ENCODE data around the gene SIX2. TPM values are rescaled to one million over a fixed set of nuclear protein-coding genes. Genes with fewer than 3 reads are reported as not detected.

SIX2 gene
- total and polyA plus RNA-seq, 2 donors (not counting 1 experiment from before 2014, with no cell fraction given) = 0.03 TPM; not detected in 1

DNA sequence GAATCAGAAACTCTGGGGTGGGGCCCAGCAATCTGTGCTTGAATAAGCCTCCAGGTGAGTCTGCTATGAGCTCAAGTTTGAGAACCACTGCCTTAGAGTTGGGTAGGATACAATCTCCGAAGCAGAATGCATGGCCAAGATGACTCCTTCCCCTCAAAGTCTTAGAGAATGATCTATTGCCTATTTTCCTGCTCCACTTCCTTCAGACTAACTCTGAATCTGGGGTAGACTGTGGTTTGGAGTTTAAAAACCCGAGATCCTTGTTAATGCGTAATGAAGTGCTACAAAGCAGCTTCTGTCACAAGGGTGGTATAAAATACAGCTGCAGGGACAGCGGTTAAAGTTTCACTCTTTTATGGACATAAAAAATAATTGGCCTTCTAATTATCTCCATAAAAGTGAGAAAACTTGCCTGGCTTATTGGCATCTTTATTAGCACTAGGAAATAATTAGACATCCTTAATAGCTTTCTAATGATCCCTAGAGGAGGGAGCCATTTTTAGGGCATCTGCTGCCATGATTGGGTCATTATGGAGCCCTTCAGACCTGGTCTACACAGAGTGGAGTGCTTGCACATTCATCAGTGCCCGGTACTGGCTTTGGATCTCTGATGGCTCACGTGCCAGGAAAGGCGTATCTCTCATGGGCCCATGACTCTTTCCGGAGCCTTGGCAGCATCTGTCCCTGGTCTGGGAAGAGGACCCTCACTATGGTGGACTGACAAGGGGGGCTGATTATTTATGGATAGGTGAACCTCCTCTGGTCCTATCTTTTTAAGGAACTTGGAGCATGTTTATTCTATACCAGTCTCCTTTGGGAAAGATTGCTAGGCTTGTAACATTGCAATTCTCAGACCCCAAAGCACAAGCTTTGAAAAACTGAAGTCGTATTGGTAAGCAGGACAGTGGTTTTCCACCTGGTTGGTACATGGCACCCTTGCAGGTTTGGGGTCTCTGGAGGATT, 28.2 kb downstream of the SIX2 start:
- no peak overlapping the region for H3K4me2 ChIP-seq (ENCODE audit: extremely low read depth, insufficient read depth, low read length)
- H2AFZ ChIP-seq (ENCODE audit: low read length) = no peak overlapping the region
- H3K4me3 ChIP-seq (replicated peaks in 1 of 4; ENCODE audit: control extremely low read depth in 1 of 4, insufficient read depth in 1 of 4, low read depth in 3 of 4, low read length in 4 of 4) = no peak overlapping the region
- H3K9ac ChIP-seq (ENCODE audit: insufficient read depth, low read length) = no peak overlapping the region
- TF ChIP-seq, protein P1, sequence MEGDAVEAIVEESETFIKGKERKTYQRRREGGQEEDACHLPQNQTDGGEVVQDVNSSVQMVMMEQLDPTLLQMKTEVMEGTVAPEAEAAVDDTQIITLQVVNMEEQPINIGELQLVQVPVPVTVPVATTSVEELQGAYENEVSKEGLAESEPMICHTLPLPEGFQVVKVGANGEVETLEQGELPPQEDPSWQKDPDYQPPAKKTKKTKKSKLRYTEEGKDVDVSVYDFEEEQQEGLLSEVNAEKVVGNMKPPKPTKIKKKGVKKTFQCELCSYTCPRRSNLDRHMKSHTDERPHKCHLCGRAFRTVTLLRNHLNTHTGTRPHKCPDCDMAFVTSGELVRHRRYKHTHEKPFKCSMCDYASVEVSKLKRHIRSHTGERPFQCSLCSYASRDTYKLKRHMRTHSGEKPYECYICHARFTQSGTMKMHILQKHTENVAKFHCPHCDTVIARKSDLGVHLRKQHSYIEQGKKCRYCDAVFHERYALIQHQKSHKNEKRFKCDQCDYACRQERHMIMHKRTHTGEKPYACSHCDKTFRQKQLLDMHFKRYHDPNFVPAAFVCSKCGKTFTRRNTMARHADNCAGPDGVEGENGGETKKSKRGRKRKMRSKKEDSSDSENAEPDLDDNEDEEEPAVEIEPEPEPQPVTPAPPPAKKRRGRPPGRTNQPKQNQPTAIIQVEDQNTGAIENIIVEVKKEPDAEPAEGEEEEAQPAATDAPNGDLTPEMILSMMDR (conservative IDR thresholded peaks at IDR 0.05 in 1 of 2, IDR thresholded peaks at IDR 0.05 in 1 of 2; ENCODE audit: low read depth in 1 of 2, low read length in 2 of 2) = no peak
- TF ChIP-seq EZH2 (IDR thresholded peaks at IDR 0.05; ENCODE audit: low read length, missing control alignments) = peak; percentile 35
- no peaks in the 10 kb centered on the region for H4K20me1 ChIP-seq (ENCODE audit: control insufficient read depth, extremely low read depth, insufficient read depth, low read length)
- H3K4me1 ChIP-seq (ENCODE audit: control insufficient read depth, extremely low read depth, insufficient read depth, low read length) = no peaks in the 10 kb centered on the region
- no peaks in the 10 kb centered on the region for H3K79me2 ChIP-seq (ENCODE audit: control insufficient read depth, insufficient read depth, low read length)
- H3K9me3 ChIP-seq (ENCODE audit: control insufficient read depth, insufficient read depth, low read depth, low read length) = no peaks in the 10 kb centered on the region
- DNase-seq (ENCODE audit: low read depth in 2 of 2) = no peak
- peaks cover 10% of the 10 kb centered on the region for H3K27me3 ChIP-seq (ENCODE audit: control insufficient read depth, insufficient read depth, low read length)
- no peaks in the 10 kb centered on the region for H3K36me3 ChIP-seq (ENCODE audit: control insufficient read depth, insufficient read depth, low read length)
- H3K27ac ChIP-seq (ENCODE audit: insufficient read depth, low read length) = no peak overlapping the region

DNA sequence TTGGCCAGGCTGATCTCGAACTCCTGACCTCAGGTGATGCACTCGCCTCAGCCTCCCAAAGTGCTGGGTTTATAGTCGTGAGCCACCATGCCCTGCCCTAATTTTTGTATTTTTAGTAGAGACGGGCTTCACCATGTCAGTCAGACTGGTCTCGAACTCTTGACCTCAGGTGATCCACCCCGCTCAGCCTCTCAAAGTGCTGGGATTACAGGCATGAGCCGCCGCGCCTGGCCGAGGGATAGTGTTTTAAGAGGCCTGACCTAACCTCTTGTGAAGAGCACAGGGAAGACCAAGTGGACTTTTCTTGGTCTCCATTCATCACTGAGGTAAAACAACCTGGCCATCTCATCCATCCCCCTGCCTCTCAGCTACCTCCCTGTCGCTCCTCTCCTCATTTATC, 29.7 kb downstream of the SIX2 start:
- H3K36me3 ChIP-seq (ENCODE audit: control insufficient read depth, insufficient read depth, low read length) = no peaks in the 10 kb centered on the region
- H3K4me2 ChIP-seq (ENCODE audit: extremely low read depth, insufficient read depth, low read length) = no peak overlapping the region
- H3K4me1 ChIP-seq (ENCODE audit: control insufficient read depth, extremely low read depth, insufficient read depth, low read length) = no peaks in the 10 kb centered on the region
- no peak overlapping the region for H3K4me3 ChIP-seq (replicated peaks in 1 of 4; ENCODE audit: control extremely low read depth in 1 of 4, insufficient read depth in 1 of 4, low read depth in 3 of 4, low read length in 4 of 4)
- no peak overlapping the region for H3K27ac ChIP-seq (ENCODE audit: insufficient read depth, low read length)
- H3K27me3 ChIP-seq (ENCODE audit: control insufficient read depth, insufficient read depth, low read length) = peaks cover 10% of the 10 kb centered on the region
- no peak overlapping the region for H2AFZ ChIP-seq (ENCODE audit: low read length)
- H3K79me2 ChIP-seq (ENCODE audit: control insufficient read depth, insufficient read depth, low read length) = no peaks in the 10 kb centered on the region
- no peaks in the 10 kb centered on the region for H4K20me1 ChIP-seq (ENCODE audit: control insufficient read depth, extremely low read depth, insufficient read depth, low read length)
- no peaks in the 10 kb centered on the region for H3K9me3 ChIP-seq (ENCODE audit: control insufficient read depth, insufficient read depth, low read depth, low read length)
- no peak for TF ChIP-seq EZH2 (IDR thresholded peaks at IDR 0.05; ENCODE audit: low read length, missing control alignments)
- TF ChIP-seq, protein P1 (conservative IDR thresholded peaks at IDR 0.05 in 1 of 2, IDR thresholded peaks at IDR 0.05 in 1 of 2; ENCODE audit: low read depth in 1 of 2, low read length in 2 of 2) = no peak
- H3K9ac ChIP-seq (ENCODE audit: insufficient read depth, low read length) = no peak overlapping the region
- DNase-seq (ENCODE audit: low read depth in 2 of 2) = no peak

DNA sequence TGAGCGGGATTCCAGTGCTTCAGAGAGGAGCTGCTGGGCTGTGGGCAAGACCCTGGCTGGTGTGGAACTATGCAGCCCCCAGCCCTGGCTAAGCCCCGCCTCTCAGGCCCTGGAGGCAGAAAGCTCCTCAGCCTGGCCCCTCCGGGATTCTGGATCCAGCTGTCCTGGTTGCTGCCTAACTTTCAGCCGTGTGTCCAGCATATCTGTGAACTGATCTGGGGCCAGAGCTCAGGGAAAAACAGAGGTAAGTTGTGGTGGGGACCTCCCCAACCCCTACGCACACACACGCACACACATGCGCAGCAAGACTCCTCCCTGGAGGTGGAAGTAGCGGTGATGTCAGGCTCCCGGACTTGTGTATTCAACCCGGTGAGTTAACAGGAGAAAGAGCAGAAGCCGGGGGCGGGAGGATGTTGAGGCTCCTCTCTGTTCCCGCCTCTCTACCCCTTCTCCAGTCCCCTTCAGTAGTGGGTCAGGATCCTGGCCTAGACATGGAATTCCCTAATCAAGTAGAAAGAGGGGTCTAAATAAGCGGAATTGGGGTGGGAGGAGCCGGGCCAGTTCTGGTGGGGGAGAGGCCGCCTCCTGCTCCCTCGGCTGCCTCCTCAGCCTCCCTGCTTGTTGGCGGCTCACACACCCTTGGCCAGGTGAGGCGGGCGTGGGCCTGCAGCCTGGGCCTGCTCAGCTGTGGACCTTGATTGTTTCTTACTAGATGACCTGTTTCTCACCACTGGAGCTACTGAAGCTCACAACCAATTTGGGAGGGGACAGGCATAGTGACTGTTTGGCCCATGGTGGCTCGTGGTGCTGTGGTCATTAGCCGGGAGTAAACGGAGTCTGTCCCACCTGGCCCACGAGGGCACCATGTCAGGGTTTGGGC, 33.4 kb downstream of the SIX2 start:
- Histone ChIP-seq H3K36me3 (ENCODE audit: control insufficient read depth, insufficient read depth, low read length) (no peaks in the 10 kb centered on the region), H3K9me3 (ENCODE audit: control insufficient read depth, insufficient read depth, low read depth, low read length) (no peaks in the 10 kb centered on the region), H3K4me3 (replicated peaks in 1 of 4; ENCODE audit: control extremely low read depth in 1 of 4, insufficient read depth in 1 of 4, low read depth in 3 of 4, low read length in 4 of 4) (no peak overlapping the region), H4K20me1 (ENCODE audit: control insufficient read depth, extremely low read depth, insufficient read depth, low read length) (no peaks in the 10 kb centered on the region), H3K27me3 (ENCODE audit: control insufficient read depth, insufficient read depth, low read length) (peaks cover 10% of the 10 kb centered on the region), H3K4me1 (ENCODE audit: control insufficient read depth, extremely low read depth, insufficient read depth, low read length) (peaks cover 5% of the 10 kb centered on the region), H3K79me2 (ENCODE audit: control insufficient read depth, insufficient read depth, low read length) (no peaks in the 10 kb centered on the region), H3K27ac (ENCODE audit: insufficient read depth, low read length) (no peak overlapping the region), H2AFZ (ENCODE audit: low read length) (no peak overlapping the region), H3K9ac (ENCODE audit: insufficient read depth, low read length) (no peak overlapping the region), H3K4me2 (ENCODE audit: extremely low read depth, insufficient read depth, low read length) (no peak overlapping the region)
- peak in 1 of 2 donors; percentile 38 for DNase-seq (ENCODE audit: low read depth in 2 of 2)
- TF ChIP-seq, protein P1 (conservative IDR thresholded peaks at IDR 0.05 in 1 of 2, IDR thresholded peaks at IDR 0.05 in 1 of 2; ENCODE audit: low read depth in 1 of 2, low read length in 2 of 2) = no peak
- no peak for TF ChIP-seq EZH2 (IDR thresholded peaks at IDR 0.05; ENCODE audit: low read length, missing control alignments)
